ENCODE measurements around the gene LAP3. TPM values are rescaled to one million over a fixed set of nuclear protein-coding genes. Genes with fewer than 3 reads are reported as not detected.
"Not testable (repeated sequence)": the region's sequence is repeated elsewhere in the genome, so short reads cannot be mapped to it uniquely, and the experiment has no call there.

LAP3 gene
- polyA plus RNA-seq, 4 donors, result 50.9 to 86.6 (median 72.9) TPM

DNA sequence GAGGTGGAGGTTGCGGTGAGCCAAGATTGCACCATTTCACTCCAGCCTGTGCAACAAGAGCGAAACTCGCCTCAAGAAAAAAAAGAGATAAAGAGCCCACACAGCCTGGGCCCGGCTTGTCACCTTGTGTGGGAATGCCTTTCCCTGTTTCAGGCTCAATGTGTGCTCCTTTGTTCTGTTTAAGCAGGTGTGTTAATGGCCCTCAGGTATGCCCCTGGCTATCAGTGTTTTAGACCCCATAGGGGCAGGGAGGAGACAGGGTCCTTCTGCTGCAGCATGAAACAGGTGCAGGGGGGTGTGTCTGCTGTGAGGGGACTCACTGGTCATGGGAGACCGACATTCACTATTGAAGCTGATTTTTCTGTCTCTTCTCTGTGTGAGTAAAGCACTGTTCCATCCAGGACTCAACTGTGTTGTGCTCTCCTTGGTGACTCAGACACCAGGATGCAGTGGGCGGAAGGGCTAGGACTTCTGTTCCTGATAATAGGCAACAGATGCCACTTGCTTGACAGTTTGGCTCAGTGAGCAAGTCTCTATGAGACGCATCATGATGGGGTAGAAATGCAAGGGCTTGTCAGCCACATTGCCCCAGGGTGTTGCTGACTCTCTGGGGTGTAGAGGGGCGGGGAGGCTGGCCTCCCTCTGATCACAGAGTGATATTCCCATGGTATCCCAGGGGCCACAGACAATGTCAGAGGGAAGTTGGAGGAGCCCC lies 15.6 kb upstream of the LAP3 start:
- no peak for DNase-seq (ENCODE audit: low read depth in 4 of 4, low spot score in 3 of 4)

DNA sequence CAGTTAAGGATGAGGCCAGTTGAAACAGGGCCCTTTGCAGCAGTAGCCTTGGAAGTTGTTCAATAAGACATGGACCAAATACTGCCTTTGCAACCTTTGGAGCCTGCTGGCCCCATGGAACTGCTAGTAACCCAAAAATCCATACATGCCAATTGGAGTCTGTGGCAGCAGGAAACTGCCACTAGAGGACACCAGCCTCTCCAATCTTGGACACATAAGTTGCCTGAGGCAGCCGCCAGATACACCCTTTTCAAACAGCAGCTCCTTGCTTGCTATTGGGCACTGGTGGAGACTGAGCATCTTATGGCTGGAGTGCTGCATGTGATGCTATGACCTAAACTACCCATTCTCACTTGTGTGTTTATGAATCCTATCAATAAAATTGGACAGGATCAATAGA lies 14.8 kb upstream of the LAP3 start:
- DNase-seq (ENCODE audit: low read depth in 4 of 4, low spot score in 3 of 4), result no peak

DNA sequence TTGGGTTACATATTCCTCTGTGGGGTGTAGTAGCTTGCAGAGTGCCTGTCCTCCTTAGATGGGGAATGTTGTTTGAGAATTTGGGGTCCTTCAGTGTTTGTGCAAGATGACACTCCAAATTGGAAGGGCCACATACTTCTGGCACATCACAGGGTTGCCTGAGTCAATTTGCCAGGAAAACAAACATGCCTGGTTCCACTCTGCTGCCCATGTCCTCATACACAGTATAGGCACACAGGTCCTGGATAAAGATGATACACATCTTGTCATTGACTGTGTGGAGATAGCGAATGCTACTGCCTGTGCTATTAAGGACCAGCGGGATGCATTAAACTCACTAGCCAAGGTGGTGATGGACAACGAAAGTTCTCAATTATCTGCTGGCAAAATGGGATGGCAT lies 11.2 kb upstream of the LAP3 start:
- DNase-seq (ENCODE audit: low read depth in 4 of 4, low spot score in 3 of 4), result no peak

DNA sequence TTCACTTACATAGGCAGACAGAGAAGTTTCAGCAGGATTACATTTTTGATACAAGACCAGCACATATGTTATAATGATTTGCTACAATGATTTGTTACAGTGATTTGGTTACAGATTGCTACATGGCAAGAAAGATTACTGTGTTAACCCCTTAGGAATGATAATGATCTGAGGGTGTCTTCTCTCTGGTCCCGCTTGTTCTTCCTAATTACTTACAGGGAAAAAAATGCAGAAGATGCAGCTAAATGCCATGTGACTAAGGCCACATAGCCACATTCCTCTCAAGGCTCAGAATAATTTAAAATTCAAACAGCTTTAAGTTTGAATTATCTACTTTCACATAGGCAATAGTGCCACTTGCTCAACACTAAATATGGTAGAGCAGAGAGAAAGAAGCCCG lies 9.7 kb upstream of the LAP3 start:
- no peak for DNase-seq (ENCODE audit: low read depth in 4 of 4, low spot score in 3 of 4)

DNA sequence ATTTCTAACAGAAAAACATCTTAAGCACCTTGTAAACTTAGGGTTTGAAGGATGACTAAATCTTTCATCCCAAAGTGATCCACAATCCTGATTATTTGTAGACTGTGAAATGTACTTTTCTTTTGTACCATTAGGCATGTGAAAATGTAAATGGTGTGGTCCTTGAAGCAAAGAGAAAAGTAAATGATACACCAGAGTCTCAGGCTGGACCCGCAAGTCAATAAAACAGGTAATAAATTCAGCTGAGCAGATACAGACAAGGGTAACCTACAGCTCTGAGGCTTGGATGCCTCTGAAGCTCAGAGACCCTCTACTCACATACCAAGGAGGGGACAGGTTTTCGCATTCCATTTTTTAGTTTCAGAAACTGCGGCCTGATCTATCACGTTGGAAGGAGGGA lies 2.8 kb upstream of the LAP3 start:
- DNase-seq (ENCODE audit: low read depth in 4 of 4, low spot score in 3 of 4), result no peak

DNA sequence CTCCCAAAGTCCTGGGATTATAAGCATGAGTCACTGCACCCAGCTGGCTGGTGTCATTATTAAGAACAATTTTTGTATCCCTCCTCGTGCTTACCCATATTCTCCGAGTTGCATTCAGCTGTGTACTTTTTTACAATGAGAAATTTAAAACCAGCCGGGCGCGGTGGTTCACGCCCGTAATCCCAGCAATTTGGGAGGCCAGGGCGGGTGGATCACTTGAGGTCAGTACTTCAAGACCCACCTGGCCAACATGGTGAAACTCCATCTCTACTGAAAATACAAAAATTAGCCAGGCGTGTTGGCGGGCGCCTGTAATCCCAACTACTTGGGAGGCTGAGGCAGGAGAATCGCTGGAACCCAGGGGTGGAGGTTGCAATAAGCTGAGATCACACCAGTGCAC lies 1.8 kb upstream of the LAP3 start:
- DNase-seq (ENCODE audit: low read depth in 4 of 4, low spot score in 3 of 4), result not testable (repeated sequence)

DNA sequence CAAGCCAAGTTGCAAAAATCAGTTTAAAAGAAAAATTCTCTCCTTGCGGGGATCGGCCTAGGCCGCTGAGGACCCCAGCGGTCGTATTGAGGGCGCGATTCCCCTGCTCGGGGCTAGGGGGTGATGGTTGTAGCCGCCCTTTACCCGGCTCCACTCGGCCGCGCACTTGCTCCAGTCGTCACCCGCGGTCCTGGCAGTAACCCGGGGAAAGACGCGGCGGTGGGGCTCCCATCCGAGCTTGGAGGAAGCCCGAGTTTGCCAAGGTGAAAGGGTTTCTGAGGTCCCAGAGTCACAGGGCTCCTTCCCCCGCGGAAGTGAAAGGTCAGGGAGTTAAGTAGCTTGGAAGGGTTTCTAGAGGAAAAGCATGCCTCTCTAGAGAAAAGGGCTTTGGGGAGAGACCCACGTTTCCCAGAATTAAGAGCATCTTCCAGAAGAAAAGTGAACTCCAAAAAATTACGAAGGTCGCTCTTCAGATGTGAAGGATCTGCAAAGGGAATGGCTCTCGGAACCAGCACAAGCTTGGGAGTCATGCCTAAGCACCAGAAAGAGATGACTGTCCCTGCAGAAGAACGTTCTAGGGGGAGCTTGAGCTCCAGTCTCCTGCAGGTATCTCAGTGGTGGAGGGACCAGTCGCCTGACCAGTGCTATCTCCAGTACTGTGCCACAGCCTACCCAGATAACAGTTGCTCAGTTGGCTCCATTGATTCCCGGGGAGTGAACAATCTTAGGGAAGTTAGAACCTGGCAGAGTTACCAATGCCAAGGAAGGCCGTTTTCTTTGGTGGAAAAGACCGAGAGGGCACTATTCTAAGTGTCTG lies 875 bp downstream of the LAP3 start:
- no peak for DNase-seq (ENCODE audit: low read depth in 4 of 4, low spot score in 3 of 4)

DNA sequence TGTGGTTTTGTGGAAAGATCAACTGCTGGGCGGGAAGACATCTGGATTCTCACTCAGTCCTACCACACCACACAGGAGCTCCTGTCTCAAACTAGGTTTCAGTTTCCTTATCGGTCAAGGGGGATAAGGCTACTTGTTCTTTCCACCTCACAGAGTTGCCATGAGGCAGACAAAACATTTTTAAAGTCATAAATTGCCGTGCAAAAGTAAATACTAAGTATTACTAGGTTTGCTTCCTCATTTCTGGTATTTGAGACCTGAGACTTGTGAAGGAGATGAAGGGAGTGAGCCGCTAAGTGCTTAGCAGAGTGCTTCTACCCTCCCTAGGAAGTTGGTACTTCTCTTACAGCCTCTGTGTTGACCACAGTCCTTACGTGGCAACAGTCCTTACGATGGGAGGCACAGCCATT lies 1.5 kb downstream of the LAP3 start:
- DNase-seq (ENCODE audit: low read depth in 4 of 4, low spot score in 3 of 4), result no peak

DNA sequence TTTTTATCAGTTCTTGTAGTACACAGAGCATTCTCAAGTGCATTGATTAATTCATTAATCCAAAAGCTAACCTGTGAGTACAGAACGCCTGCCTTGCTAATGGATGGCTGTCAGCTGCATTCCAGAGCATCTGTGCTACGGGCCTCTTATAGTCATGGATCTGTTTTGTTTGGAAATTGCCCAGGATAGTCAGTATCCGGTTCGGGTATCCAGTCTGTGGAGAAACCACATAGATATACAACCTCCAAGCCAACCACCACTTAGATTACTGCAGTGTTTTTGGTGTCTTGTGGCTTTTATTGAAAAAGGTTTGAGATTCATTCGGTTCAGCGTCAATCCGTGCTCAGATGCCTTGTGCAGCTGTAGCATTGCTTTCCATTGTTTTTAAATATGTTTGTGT lies 4.0 kb downstream of the LAP3 start:
- DNase-seq (ENCODE audit: low read depth in 4 of 4, low spot score in 3 of 4), result no peak

DNA sequence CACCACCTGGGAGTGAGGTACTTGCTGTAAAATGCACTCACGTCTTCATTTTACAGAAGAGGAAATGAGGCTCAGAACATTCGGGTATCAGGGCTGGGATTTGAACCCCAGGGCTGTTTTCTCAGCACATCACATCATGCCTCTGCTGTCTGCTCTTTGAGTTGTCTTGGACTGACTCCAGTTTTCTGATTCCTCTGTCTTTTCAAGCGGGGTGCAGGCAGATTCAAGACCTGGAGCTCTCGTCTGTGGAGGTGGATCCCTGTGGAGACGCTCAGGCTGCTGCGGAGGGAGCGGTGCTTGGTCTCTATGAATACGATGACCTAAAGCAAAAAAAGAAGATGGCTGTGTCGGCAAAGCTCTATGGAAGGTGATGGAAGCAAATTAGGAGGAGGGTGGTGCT lies 6.3 kb downstream of the LAP3 start:
- DNase-seq (ENCODE audit: low read depth in 4 of 4, low spot score in 3 of 4), result no peak

DNA sequence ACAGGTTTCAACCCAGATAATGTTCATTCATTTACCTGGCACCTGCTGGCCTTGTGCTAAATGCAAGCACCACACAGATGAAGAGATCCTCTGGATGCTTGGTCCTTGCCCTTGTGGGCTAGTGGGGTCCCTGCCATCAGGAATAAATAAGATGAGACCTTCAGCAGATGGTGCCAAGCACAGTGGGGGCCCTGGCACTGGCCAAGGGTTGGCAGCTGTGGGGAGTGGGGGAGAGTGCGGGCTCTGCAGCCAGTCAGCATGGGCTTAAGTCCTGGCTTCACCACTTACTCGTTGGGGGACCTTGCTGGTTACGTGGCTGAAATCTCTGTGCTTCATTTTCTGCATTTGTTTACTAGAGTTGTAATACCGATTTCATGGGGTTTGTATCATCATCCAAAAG lies 6.9 kb downstream of the LAP3 start:
- DNase-seq (ENCODE audit: low read depth in 4 of 4, low spot score in 3 of 4), result no peak

DNA sequence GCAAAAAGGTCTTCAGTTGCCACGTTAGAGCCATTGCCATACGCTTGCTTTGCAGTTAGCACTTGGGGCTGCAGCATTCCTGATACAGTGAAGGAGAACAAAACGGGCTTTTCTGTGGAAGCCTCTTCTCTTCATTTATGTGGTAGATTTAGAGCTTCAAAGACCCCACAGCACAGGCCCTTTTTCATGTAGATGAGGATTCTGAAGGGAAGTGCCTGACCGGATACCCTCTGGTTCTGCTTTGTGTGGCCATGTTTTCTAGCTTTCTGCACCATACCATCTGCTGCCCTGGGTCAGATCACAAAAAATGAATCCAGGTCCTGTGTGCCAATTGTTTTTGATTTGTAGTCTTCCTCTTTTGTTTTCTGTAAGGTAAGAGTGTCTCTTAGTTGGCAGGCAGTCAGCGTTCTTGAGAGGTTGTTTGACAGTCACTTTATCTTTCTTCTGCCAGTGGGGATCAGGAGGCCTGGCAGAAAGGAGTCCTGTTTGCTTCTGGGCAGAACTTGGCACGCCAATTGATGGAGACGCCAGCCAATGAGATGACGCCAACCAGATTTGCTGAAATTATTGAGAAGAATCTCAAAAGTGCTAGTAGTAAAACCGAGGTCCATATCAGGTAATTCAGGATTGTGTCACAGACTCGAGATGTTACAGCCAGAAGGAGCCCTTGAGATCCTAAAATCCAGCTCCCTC lies 7.7 kb downstream of the LAP3 start:
- DNase-seq (ENCODE audit: low read depth in 4 of 4, low spot score in 3 of 4), result no peak

DNA sequence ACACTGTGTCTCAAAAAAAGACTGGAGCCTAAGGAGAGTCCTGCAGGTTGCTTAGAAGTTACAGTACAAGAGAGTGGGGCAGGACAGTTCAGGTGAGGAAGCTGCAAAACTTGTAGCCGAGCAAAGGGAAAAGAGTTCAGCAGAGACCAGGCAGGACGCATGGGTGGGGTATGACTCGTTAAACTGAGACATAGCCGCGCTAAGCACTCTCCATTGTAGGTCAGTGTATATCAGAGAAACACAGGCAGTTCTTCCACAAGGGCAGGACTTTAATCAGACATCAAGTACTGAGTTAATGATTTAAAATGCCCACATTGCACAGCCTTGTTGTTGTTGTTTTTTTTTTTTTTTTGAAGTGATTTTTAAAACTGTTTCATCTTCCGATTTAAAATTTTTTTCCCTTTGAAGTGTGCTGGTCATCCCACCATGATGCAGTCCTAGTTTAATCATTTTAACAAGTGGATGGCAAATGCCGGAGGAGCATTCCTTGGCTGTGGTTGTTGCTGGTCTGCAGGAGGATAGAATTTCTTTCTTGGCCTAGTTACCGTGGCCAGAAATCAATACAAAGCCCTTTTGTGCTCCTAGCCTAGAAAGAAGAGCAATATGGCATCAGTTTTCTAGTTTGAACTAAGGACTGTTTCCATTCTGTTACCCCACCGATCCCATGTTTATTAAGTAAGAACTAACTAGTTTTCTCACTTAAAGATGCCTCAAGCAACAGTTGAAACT lies 10.3 kb downstream of the LAP3 start:
- DNase-seq (ENCODE audit: low read depth in 4 of 4, low spot score in 3 of 4), result no peak

DNA sequence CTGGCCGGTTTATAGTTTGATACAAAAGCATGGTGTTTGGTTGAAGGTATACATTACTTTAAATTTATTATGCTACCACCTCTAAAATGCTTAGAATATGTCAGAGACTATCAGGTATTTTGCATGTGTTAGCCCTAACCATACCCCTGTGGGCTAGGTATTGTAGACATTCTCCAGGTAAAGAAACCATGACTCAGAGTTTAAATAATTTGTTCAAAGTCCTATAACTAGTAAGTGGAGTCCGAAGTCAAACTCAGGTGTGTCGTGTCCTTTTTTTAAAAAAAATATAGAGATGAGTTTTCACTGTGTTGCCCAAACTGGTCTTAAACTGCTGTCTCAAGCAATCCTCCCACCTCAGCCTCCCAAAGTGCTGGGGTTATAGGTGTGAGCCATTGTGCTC lies 12.4 kb downstream of the LAP3 start:
- no peak for DNase-seq (ENCODE audit: low read depth in 4 of 4, low spot score in 3 of 4)

DNA sequence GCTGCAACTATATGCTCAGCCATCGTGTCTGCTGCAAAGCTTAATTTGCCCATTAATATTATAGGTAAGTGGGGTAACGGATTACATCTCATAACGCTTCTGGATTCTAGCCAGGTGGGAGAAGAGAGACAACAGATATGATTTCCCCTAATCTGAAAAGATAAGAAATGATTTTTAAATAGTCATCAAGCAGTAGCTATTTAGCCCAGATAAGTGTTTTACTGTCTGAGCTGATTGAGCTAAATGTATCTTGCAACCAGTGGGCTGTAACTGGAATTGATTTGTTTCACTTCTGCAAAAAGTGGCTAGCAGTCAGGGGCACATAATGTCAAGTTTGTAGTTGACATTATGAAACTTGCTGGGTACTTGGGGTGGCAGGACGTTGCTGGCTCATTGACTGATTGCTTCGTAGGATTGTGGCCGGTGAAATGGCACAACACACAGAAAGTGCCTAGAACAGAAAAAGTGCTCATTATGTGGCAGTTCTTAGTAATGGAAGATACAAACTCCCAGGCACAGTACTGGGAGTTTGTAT lies 18.5 kb downstream of the LAP3 start:
- DNase-seq (ENCODE audit: low read depth in 4 of 4, low spot score in 3 of 4), result no peak

DNA sequence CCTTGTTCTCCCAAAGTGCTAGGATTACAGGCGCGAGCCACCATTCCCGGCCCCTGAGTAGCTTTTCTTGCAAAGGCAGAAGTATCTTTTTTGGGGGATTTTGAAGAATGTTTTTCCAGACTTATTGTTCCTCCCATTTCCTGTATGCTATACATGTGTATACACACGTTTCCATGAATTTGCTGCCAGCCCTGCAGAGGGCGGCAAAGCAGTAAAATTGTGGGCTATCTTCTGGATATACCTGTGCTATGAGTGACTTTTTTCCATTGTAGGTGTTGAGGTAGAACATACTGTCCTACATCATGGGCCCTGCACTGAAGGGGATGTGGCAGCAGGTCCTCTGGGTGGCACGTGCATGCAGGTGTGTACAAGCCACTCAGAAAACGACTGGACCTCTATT lies 20.5 kb downstream of the LAP3 start:
- DNase-seq (ENCODE audit: low read depth in 4 of 4, low spot score in 3 of 4), result no peak

DNA sequence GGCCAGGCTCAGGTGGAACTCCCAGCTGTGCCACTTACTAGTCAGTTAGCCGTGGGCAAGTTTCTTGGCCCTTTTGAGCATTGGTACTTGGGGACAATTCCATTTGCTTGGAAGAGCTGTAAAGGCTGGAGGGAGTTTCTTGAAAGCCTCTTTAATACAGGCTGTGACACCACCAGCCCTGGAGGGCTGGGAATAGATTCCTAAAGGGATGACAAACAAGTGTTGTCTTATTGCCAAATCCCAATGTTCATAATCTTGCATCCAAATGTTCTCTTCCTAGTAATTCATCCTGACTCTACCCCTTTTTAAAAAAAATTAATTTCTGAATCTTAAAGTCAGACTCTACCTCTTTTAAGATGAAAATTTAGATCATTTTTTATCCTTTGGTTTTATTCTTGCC lies 22.8 kb downstream of the LAP3 start:
- no peak for DNase-seq (ENCODE audit: low read depth in 4 of 4, low spot score in 3 of 4)

DNA sequence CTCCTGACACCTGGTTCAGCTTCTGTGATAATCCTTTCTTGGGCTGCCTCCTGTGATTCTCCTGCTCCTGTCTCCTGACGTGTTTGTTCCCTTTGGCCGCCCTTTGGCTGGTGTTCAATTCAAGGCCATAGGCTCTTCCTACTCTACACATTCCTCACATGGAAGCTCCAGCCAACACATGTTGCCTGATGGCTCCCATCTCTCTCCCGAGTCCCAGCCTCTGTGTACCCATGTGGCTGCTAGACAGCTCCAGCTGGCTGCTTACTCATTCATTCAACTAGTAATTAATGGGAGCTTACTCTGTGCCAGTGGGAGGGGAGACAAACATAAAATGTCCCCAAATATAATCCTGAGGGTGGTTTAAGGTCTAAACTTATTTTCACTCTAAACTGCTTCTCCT lies 28.2 kb downstream of the LAP3 start:
- no peak for DNase-seq (ENCODE audit: low read depth in 4 of 4, low spot score in 3 of 4)

DNA sequence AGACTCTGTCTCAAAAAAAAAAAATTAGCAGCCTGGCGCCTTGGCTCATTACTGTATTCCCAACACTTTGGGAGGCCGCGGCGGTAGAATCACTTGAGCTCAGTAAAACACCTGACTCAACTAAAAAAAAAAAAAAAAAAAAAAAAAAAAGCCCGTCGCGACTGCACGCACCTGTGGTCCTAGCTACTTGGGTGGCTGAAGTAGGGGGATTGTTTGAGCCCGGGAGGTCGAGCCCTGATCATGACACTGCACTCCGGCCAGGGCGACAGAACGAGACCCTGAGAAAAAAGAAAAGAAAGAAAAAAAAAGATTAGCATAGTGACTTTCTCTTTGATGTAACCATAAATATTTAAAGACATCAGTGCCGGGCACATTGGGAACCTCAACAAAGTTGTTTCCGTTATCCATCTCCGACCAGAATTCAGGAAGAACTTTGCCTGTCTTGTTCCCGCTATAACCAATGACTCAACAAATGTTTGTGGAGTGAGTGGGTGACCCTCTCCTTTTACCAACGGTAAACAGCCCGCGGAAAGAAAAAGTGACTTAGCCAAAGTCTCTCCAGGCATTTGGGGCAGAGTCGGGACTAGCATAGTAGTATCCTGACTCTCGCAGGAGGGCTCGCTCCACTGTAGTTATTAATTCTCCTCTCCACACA lies 36.9 kb downstream of the LAP3 start:
- no peak for DNase-seq (ENCODE audit: low read depth in 4 of 4, low spot score in 3 of 4)
